Keratinocyte (primary cell): ENCODE results near the gene PLEK. TPM values are rescaled to one million over a fixed set of nuclear protein-coding genes. Genes with fewer than 3 reads are reported as not detected.

Source experiments
- DNase-seq: peaks from one replicate; pipeline ENCODE4 v3.0.0-alpha.2; 2011; ENCODE audit warnings: low read depth, missing footprints, low spot score
- FAIRE-seq: peaks from 2 replicates; lab custom pipeline; 2011; peaks lifted over from hg19 to GRCh38; lab: Jason Lieb, UNC
- H2AFZ ChIP-seq: 2 replicates; pipeline ENCODE4 v1.6.0; 2012; ENCODE audit warnings: low read length, control low read depth, inconsistent platforms; ENCODE audit not compliant: control insufficient read depth
- H3K27ac ChIP-seq: 2 replicates; pipeline ENCODE4 v1.5.1; 2011; ENCODE audit warnings: low read length; ENCODE audit not compliant: control insufficient read depth, insufficient read depth
- H3K27me3 ChIP-seq: 3 replicates; pipeline ENCODE4 v1.6.0; 2011; ENCODE audit warnings: low read length; ENCODE audit not compliant: control insufficient read depth, insufficient read depth; ENCODE audit errors: extremely low read depth
- H3K36me3 ChIP-seq, 2 experiments: 2 replicates in 1 of 2; 3 replicates in 1 of 2; pipeline ENCODE4 v1.5.1; 2011; ENCODE audit warnings: low read length in 2 of 2, mild to moderate bottlenecking in 1 of 2; ENCODE audit not compliant: control insufficient read depth in 2 of 2, insufficient read depth in 2 of 2; ENCODE audit errors: extremely low read depth in 1 of 2
- H3K4me1 ChIP-seq: 3 replicates; pipeline ENCODE4 v1.5.1; 2011; ENCODE audit warnings: low read length; ENCODE audit not compliant: control insufficient read depth, insufficient read depth; ENCODE audit errors: extremely low read depth
- H3K4me2 ChIP-seq: 3 replicates; pipeline ENCODE4 v1.6.0; 2011; ENCODE audit warnings: low read depth, low read length; ENCODE audit not compliant: control insufficient read depth, insufficient read depth; ENCODE audit errors: extremely low read depth
- H3K4me3 ChIP-seq, 3 experiments: fragments of 200-600 bp in 1 of 3; sonication (generic) in 1 of 3; 2 replicates in 2 of 3; 3 replicates in 1 of 3; pipeline ENCODE4 v1.5.1; 2011 to 2016; ENCODE audit warnings: low read length in 3 of 3, mild to moderate bottlenecking in 3 of 3, control low read depth in 2 of 3, inconsistent platforms in 1 of 3, low read depth in 1 of 3, mixed read lengths in 1 of 3, mixed run types in 1 of 3, moderate library complexity in 1 of 3; ENCODE audit not compliant: control insufficient read depth in 2 of 3, insufficient read depth in 2 of 3; ENCODE audit errors: extremely low read depth in 1 of 3
- H3K79me2 ChIP-seq: 2 replicates; pipeline ENCODE4 v1.6.0; 2012; ENCODE audit warnings: low read length; ENCODE audit not compliant: control insufficient read depth, insufficient read depth
- H3K9ac ChIP-seq: 3 replicates; pipeline ENCODE4 v1.6.0; 2011; ENCODE audit warnings: low read length; ENCODE audit not compliant: control insufficient read depth, insufficient read depth; ENCODE audit errors: extremely low read depth
- H3K9me1 ChIP-seq: 3 replicates; pipeline ENCODE4 v1.6.0; 2011; ENCODE audit warnings: low read length; ENCODE audit not compliant: control insufficient read depth, insufficient read depth; ENCODE audit errors: extremely low read depth
- H3K9me3 ChIP-seq: 2 replicates; pipeline ENCODE4 v1.5.1; 2012; ENCODE audit warnings: low read depth, low read length; ENCODE audit not compliant: control insufficient read depth
- H4K20me1 ChIP-seq: 3 replicates; pipeline ENCODE4 v1.6.0; 2011; ENCODE audit warnings: low read length; ENCODE audit not compliant: control insufficient read depth, insufficient read depth; ENCODE audit errors: extremely low read depth
- EZH2 ChIP-seq: IDR thresholded peaks from one replicate; pipeline ENCODE4 v1.6.1; 2012; ENCODE audit warnings: inconsistent platforms, mild to moderate bottlenecking, low read length, moderate library complexity
- dilution Hi-C: fragments of 300-500 bp; cut with MboI; formaldehyde crosslinking; loops from one replicate; pipeline ENCODE4 v1.7.0; 2020; ENCODE audit warnings: low sequenced_read_pairs; ENCODE audit not compliant: extremely low pct_ligation_motif_present
- polyA plus RNA-seq, 5 experiments: library from polyadenylated mRNA; depleted of rRNA in 3 of 5; stranded (reverse) in 3 of 5; stranded (forward) in 1 of 5; unstranded in 1 of 5; fragments of >200 nt; gene quantifications; 1 replicate in 1 of 5; 2 replicates in 3 of 5; 3 replicates in 1 of 5; pipeline versions ENCODE4 v1.2.1 to v1.2.3, GENCODE V29; 2011 to 2012; ENCODE audit warnings: missing spikeins in 2 of 5, low read depth in 1 of 5, low replicate concordance in 1 of 5
- TF ChIP-seq, protein P1 (sequence below), 3 experiments: IDR thresholded peaks in 1 of 3; conservative IDR thresholded peaks in 1 of 3; optimal IDR thresholded peaks in 1 of 3; 2 replicates in 2 of 3; 3 replicates in 1 of 3; pipeline versions ENCODE3 to v1.5.1; 2011; ENCODE audit warnings: low read length in 3 of 3, mild to moderate bottlenecking in 3 of 3, moderate library complexity in 2 of 3, control low read depth in 1 of 3, inconsistent platforms in 1 of 3; ENCODE audit not compliant: insufficient read depth in 2 of 3; ENCODE audit errors: extremely low read depth in 1 of 3

PLEK gene
- polyA plus RNA-seq, 1 donor (not counting 4 experiments of a cell fraction or from before 2014, with no cell fraction given): 0.04 TPM

DNA sequence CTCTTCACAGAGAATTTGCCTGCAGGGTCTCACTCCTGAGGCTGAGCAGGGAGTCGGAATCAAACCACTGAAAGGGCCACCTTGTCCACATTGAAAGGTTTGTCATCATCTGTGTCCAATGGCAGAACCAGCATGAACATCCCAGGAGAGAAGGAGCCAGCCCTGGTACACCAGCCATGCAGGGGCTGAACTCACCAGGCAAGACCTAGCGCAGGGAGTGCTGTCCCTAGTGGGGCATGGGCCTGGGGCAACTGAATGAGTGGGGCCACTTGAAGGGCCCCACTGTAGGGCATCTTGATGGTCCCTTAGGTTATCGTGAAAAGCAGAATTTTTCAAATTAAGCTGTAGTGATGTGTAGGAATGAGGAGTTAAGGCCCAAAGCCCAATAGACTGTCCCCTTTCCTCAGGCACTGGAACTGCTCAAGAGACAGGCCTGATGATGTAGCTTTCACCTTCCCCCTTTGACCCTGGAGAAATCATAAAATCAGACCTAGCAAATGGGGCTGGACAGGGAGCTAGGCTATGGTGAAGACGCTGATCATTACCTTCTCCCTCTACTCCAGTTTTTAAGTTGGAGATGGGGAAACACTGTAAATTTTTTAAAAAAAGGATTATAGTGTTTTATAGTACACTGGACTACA is 8.4 kb upstream of the PLEK start:
- TF ChIP-seq, protein P1, sequence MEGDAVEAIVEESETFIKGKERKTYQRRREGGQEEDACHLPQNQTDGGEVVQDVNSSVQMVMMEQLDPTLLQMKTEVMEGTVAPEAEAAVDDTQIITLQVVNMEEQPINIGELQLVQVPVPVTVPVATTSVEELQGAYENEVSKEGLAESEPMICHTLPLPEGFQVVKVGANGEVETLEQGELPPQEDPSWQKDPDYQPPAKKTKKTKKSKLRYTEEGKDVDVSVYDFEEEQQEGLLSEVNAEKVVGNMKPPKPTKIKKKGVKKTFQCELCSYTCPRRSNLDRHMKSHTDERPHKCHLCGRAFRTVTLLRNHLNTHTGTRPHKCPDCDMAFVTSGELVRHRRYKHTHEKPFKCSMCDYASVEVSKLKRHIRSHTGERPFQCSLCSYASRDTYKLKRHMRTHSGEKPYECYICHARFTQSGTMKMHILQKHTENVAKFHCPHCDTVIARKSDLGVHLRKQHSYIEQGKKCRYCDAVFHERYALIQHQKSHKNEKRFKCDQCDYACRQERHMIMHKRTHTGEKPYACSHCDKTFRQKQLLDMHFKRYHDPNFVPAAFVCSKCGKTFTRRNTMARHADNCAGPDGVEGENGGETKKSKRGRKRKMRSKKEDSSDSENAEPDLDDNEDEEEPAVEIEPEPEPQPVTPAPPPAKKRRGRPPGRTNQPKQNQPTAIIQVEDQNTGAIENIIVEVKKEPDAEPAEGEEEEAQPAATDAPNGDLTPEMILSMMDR (optimal IDR thresholded peaks at IDR 0.05 in 1 of 3, IDR thresholded peaks at IDR 0.05 in 1 of 3, conservative IDR thresholded peaks at IDR 0.05 in 1 of 3; ENCODE audit: extremely low read depth in 1 of 3, insufficient read depth in 2 of 3, low read length in 3 of 3): no peak
- TF ChIP-seq EZH2: no peak
- no peak overlapping the region for H3K27ac ChIP-seq
- no peaks in the 10 kb centered on the region for H3K9me3 ChIP-seq
- no peak for FAIRE-seq
- no peaks in the 10 kb centered on the region for H3K4me1 ChIP-seq
- H3K4me3 ChIP-seq: no peak overlapping the region
- no peaks in the 10 kb centered on the region for H4K20me1 ChIP-seq
- H3K9me1 ChIP-seq: no peaks in the 10 kb centered on the region
- H3K36me3 ChIP-seq: no peaks in the 10 kb centered on the region
- no peak overlapping the region for H3K4me2 ChIP-seq
- no peak overlapping the region for H3K9ac ChIP-seq
- dilution Hi-C loops: no loop called here
- H3K27me3 ChIP-seq: no peaks in the 10 kb centered on the region
- DNase-seq: no peak
- no peaks in the 10 kb centered on the region for H3K79me2 ChIP-seq
- no peak overlapping the region for H2AFZ ChIP-seq

DNA sequence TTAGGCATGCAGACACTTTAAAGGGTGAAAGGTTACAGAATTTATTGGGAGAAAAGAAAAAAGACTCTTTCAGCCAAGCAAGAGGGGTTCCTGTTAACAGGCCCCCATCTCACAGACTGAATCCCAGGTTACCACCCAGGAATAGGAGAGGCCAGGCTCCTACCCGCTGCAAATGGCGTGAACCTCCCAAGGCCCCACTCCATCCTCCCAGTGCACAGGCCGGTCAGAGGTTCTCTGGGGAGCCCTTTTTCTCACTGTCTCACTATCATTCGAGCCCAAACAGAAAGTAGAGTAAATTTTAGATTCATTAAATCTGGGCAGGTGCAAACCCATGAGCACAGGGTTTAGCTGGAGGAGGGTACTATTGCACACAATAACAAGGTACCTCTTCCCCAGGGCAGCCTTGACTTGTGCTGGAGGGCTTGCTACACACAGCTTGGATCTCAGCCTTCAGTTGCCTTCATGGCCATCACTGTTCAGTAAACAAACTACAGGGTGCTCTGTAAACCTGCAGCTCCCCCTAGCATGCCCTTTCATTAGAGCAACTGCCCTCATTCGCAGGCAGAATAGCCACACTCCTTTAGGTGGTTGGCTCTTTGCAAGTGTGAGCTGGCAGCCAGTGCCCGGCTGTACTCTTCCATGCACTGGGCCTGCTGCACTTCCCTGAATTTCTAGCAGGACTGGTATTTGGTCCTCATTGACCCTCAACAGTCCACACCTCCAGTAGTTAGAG is 7.3 kb upstream of the PLEK start:
- no peaks in the 10 kb centered on the region for H3K36me3 ChIP-seq
- H3K4me1 ChIP-seq: no peaks in the 10 kb centered on the region
- H3K9me3 ChIP-seq: no peaks in the 10 kb centered on the region
- DNase-seq (no peak), FAIRE-seq (peak; percentile 69)
- no peaks in the 10 kb centered on the region for H4K20me1 ChIP-seq
- no peak overlapping the region for H3K4me3 ChIP-seq
- H2AFZ ChIP-seq: no peak overlapping the region
- no peaks in the 10 kb centered on the region for H3K27me3 ChIP-seq
- H3K27ac ChIP-seq: no peak overlapping the region
- H3K9ac ChIP-seq: no peak overlapping the region
- no peaks in the 10 kb centered on the region for H3K9me1 ChIP-seq
- TF ChIP-seq EZH2: no peak
- TF ChIP-seq, protein P1 (optimal IDR thresholded peaks at IDR 0.05 in 1 of 3, IDR thresholded peaks at IDR 0.05 in 1 of 3, conservative IDR thresholded peaks at IDR 0.05 in 1 of 3; ENCODE audit: extremely low read depth in 1 of 3, insufficient read depth in 2 of 3, low read length in 3 of 3): peak; percentile 60 to 88 (median 70)
- dilution Hi-C loops: no loop called here
- H3K4me2 ChIP-seq: no peak overlapping the region
- no peaks in the 10 kb centered on the region for H3K79me2 ChIP-seq
